ENCODE results near the gene HBD. TPM values are rescaled to one million over a fixed set of nuclear protein-coding genes. Genes with fewer than 3 reads are reported as not detected.

HBD gene
- total and polyA plus RNA-seq, 9 of the 15 experiments (the other 6 are each of a cell fraction or from before 2014, with no cell fraction given) = 11.8 to 169 (median 36.0) TPM

- CTCF ChIA-PET (ENCODE audit: low intra/inter-chr PET ratio) = no interaction called here
- Histone ChIP-seq H3K36me3 (ENCODE audit: control insufficient read depth, insufficient read depth, low read length) (peaks cover 49% of the 10 kb centered on the region), H2AFZ (ENCODE audit: low read depth, low read length) (no peak overlapping the region), H3K4me3 (peak overlapping the region; percentile 54), H3K27ac (ENCODE audit: extremely low read depth, low read depth, low read length) (peak overlapping the region; percentile 72), H3K79me2 (ENCODE audit: control insufficient read depth, insufficient read depth, low read length) (peaks cover 92% of the 10 kb centered on the region), H3K4me2 (ENCODE audit: insufficient read depth, low read length) (peak overlapping the region; percentile 88), H3K27me3 (ENCODE audit: control insufficient read depth in 2 of 2, insufficient read depth in 2 of 2, low read length in 2 of 2) (no peaks in the 10 kb centered on the region), H3K9me3 (replicated peaks; ENCODE audit: control insufficient read depth, insufficient read depth, low read depth, low read length) (no peaks in the 10 kb centered on the region), H3K9me1 (ENCODE audit: control insufficient read depth, insufficient read depth, low read length) (no peaks in the 10 kb centered on the region), H3K9ac (ENCODE audit: insufficient read depth in 1 of 2, low read depth in 2 of 2, low read length in 2 of 2) (peak overlapping the region; percentile 70 to 75), H3K4me1 (replicated peaks in 1 of 2; ENCODE audit: control insufficient read depth in 2 of 2, insufficient read depth in 2 of 2, low read length in 2 of 2) (peaks cover 8 to 20% of the 10 kb centered on the region in 2 experiments), H4K20me1 (replicated peaks; ENCODE audit: control insufficient read depth, insufficient read depth, low read length) (peaks cover 5% of the 10 kb centered on the region; the same call in 1 of the 2 replicates)
- WGBS (ENCODE audit: insufficient coverage, low coverage, missing lambda C conversion rate) = 0% methylated on average over 3 of the region's 3 CpGs
- FAIRE-seq (no peak), ATAC-seq (peak; percentile 39), DNase-seq (ENCODE audit: extremely low read depth in 1 of 4, low spot score in 3 of 4) (peak in 3 of 4 experiments; percentile 52 to 79 (median 56))
- in situ Hi-C loops (cut with MboI) (no loop called here), intact Hi-C loops (cut with micrococcal nuclease) (no loop called here)
- no TSS peak for BruUV-seq (replicated peaks)
- POLR2A ChIA-PET = interaction anchor here (0.7 to 3.3 kb wide), 16 partner anchors 8 to 348 kb away, joined by 3 to 21 read pairs (median 4); partner anchors contain the start of gene HBE1
- TF ChIP-seq TAF1 (IDR thresholded peaks at IDR 0.05; ENCODE audit: control insufficient read depth, extremely low read depth, insufficient read depth, low read length, severe bottlenecking) = peak; percentile 6
- TF ChIP-seq C11orf30 (IDR thresholded peaks at IDR 0.05; ENCODE audit: low read depth) = peak; percentile 54; the same call in 1 of the 2 replicates
- TF ChIP-seq ZNF639 (CRISPR knock-in tag; conservative IDR thresholded peaks at IDR 0.05 in 1 of 2, IDR thresholded peaks at IDR 0.05 in 1 of 2) = 0 out of 4 replicates have a peak, but pooled peaks of 1 of the 2 experiments have one; percentile 11
- TF ChIP-seq MECOM (CRISPR knock-in tag; IDR thresholded peaks at IDR 0.05) = peak; percentile 35; the same call in 1 of the 2 replicates
- TF ChIP-seq JUND (IDR thresholded peaks at IDR 0.05; ENCODE audit: borderline replicate concordance, low read depth, low read length) = peak; percentile 66; the same call in 1 of the 2 replicates
- no peak for TF ChIP-seq JUND (tag; IDR thresholded peaks at IDR 0.05; ENCODE audit: borderline replicate concordance, low read depth, low read length)
- peak; percentile 30 for TF ChIP-seq EWSR1 (IDR thresholded peaks at IDR 0.05; ENCODE audit: borderline replicate concordance, low read depth, partially characterized antibody)
- TF ChIP-seq NFE2 (IDR thresholded peaks at IDR 0.05; ENCODE audit: low read depth) = peak; percentile 69
- TF ChIP-seq ZNF592 (IDR thresholded peaks at IDR 0.05) = peak; percentile 44; the same call in 1 of the 2 replicates
- TF ChIP-seq MNT (conservative IDR thresholded peaks at IDR 0.05) = peak in 1 of 2 experiments; percentile 38; a peak in 1 of 4 replicates
- TF ChIP-seq U2AF1 (optimal IDR thresholded peaks at IDR 0.05; ENCODE audit: low read depth, low read length) = no peak
- no peak for TF ChIP-seq ETS2 (tag; IDR thresholded peaks at IDR 0.05; ENCODE audit: borderline replicate concordance, poor library complexity, severe bottlenecking)
Observed at GRCh38 chr11:5247472-5248192, 13.3 kb upstream of the HBD start.

All from K562 (cell line).